Activated naive CD4-positive, alpha-beta T cell treated with anti-CD3 and anti-CD28 coated beads, Interleukin-2, amount 10 ng/mL, durations not matched to agents 7 days and 5 days (primary cell): ENCODE data around the gene MKS1.
A peak's percentile ranks its signal among the peaks of the same experiment; 100 is the strongest.

Experiments used
- CTCF ChIA-PET: fragments of 350-600 bp; sonication (Branson Sonifier 250); formaldehyde crosslinking; loops from one replicate; lab custom pipeline; 2021; ENCODE audit warnings: antibody characterized with exemption; lab: Charles Lee
- DNase-seq: peaks from one replicate; pipeline ENCODE4 v3.0.0-alpha.2; 2020
- H3K27ac Mint-ChIP-seq: one replicate; pipeline ENCODE4 v1.8.0; 2021; ENCODE audit warnings: mild to moderate bottlenecking, moderate library complexity, mixed read lengths
- H3K27me3 Mint-ChIP-seq: one replicate; pipeline ENCODE4 v1.8.0; 2021; ENCODE audit warnings: mild to moderate bottlenecking, mixed read lengths
- H3K36me3 Mint-ChIP-seq: one replicate; pipeline ENCODE4 v1.8.0; 2021; ENCODE audit warnings: mixed read lengths
- H3K4me1 Mint-ChIP-seq: one replicate; pipeline ENCODE4 v1.8.0; 2021; ENCODE audit warnings: mixed read lengths
- H3K4me3 Mint-ChIP-seq: one replicate; pipeline ENCODE4 v1.8.0; 2021; ENCODE audit warnings: mild to moderate bottlenecking, moderate library complexity, mixed read lengths
- H3K9me3 Mint-ChIP-seq: one replicate; pipeline ENCODE4 v1.8.0; 2021; ENCODE audit warnings: mixed read lengths

The MKS1 gene

GRCh38 chr17:58219007-58219788 lies at the start of gene MKS1:
Gene MKS1, minus strand, starts transcription at chr17:58219255. Its CDS starts 25 bp downstream, at chr17:58219230.
- DNase-seq = peak; percentile 97
- H3K27me3 Mint-ChIP-seq = no peaks in the 10 kb centered on the region
- H3K9me3 Mint-ChIP-seq = no peaks in the 10 kb centered on the region

GRCh38 chr17:58268326-58268725 lies 49.3 kb upstream of the MKS1 start:
- Mint-ChIP-seq H3K27me3 (peaks cover 49% of the 10 kb centered on the region), H3K4me3 (no peak overlapping the region), H3K36me3 (no peaks in the 10 kb centered on the region), H3K9me3 (no peaks in the 10 kb centered on the region), H3K27ac (no peak overlapping the region), H3K4me1 (no peaks in the 10 kb centered on the region)
- no peak for DNase-seq
- CTCF ChIA-PET = interaction anchor here (1.0 kb wide), 1 partner anchor 18 kb away, joined by 4 read pairs; no protein-coding TSS in a partner anchor

More at GRCh38 chr17:58219007-58219788, at the start of gene MKS1:
- Mint-ChIP-seq H3K4me3 (peak within 1 kb of the TSS; percentile 95), H3K4me1 (peaks cover 27% of the 10 kb centered on the region), H3K36me3 (peaks cover 3% of the 10 kb centered on the region), H3K27ac (peak within 1 kb of the TSS; percentile 95)
- CTCF ChIA-PET = interaction anchor here (0.7 to 1.9 kb wide), 3 partner anchors 9 to 12 kb away, joined by 3 to 5 read pairs (median 4); no protein-coding TSS in a partner anchor

- Mint-ChIP-seq H3K27ac (no peak overlapping the region), H3K27me3 (peaks cover 51% of the 10 kb centered on the region), H3K36me3 (no peaks in the 10 kb centered on the region), H3K9me3 (no peaks in the 10 kb centered on the region), H3K4me3 (no peak overlapping the region), H3K4me1 (no peaks in the 10 kb centered on the region)
- CTCF ChIA-PET = interaction anchor here (0.7 to 1.0 kb wide), 2 partner anchors 18 to 37 kb away, joined by 3 to 4 read pairs; no protein-coding TSS in a partner anchor
- no peak for DNase-seq
Observed at GRCh38 chr17:58267347-58268324, 48.6 kb upstream of the MKS1 start.

- no peaks in the 10 kb centered on the region for H3K36me3 Mint-ChIP-seq
- H3K9me3 Mint-ChIP-seq = no peaks in the 10 kb centered on the region
- peaks cover 53% of the 10 kb centered on the region for H3K27me3 Mint-ChIP-seq
- no peak overlapping the region for H3K27ac Mint-ChIP-seq
- CTCF ChIA-PET = no interaction called here
- no peak overlapping the region for H3K4me3 Mint-ChIP-seq
- no peak for DNase-seq
- no peaks in the 10 kb centered on the region for H3K4me1 Mint-ChIP-seq
Observed at GRCh38 chr17:58265902-58266875, 47.1 kb upstream of the MKS1 start.

DNA sequence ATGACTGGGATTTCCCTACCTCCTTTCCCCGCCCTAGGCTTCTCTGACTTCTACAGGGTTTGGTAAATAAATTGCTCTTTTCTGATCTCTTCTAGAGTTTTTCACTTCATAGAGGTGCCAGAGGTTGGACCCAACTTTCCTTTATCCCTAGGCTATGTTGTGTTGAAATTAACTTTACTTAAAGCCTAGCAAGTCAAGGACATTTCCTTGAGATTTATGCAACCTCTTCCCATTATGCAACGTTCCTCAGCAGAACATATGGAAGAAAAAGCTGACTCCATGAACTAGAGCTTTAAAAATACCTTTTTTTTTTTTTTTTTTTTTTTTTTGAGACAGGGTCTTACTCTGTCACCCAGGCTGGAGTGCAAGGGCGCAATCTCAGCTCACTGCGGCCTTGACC lies 46.2 kb upstream of the MKS1 start:
- no peaks in the 10 kb centered on the region for H3K4me1 Mint-ChIP-seq
- no peak overlapping the region for H3K27ac Mint-ChIP-seq
- CTCF ChIA-PET = no interaction called here
- no peak overlapping the region for H3K4me3 Mint-ChIP-seq
- no peaks in the 10 kb centered on the region for H3K36me3 Mint-ChIP-seq
- no peaks in the 10 kb centered on the region for H3K9me3 Mint-ChIP-seq
- peaks cover 53% of the 10 kb centered on the region for H3K27me3 Mint-ChIP-seq
- DNase-seq = no peak

DNA sequence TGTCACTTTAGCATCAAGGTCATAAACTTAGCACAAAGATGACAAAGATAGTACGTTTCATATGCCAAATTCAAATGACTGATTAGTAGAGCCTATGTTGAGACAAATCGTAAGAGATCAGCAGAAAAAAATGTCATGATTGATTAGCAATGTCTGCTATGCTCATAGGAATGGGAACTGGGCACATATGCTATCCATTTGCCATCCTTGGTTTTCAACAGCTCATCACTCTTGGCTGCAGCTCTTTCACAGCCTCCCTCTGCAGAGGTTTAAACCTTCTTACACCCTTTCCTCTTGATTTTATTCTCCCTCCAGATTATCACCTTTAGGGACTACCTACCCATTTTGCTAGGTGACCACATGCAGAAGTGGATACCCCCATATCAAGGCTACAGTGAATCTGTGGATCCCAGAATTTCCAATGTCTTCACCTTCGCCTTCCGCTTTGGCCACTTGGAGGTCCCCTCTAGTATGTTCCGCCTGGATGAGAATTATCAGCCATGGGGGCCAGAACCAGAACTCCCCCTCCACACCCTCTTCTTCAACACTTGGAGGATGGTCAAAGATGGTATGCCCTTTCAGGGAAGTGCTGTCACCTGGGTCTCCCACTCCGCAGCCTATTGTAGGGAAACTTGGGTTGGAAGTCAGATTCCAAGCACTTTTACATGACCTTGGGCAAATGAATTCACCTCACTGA lies 45.5 kb upstream of the MKS1 start:
- no peak for DNase-seq
- H3K27me3 Mint-ChIP-seq = peaks cover 54% of the 10 kb centered on the region
- CTCF ChIA-PET = no interaction called here
- no peak overlapping the region for H3K4me3 Mint-ChIP-seq
- H3K36me3 Mint-ChIP-seq = no peaks in the 10 kb centered on the region
- no peaks in the 10 kb centered on the region for H3K4me1 Mint-ChIP-seq
- no peak overlapping the region for H3K27ac Mint-ChIP-seq
- H3K9me3 Mint-ChIP-seq = no peaks in the 10 kb centered on the region

- no peak for DNase-seq
- H3K4me3 Mint-ChIP-seq = no peak overlapping the region
- H3K9me3 Mint-ChIP-seq = no peaks in the 10 kb centered on the region
- H3K27me3 Mint-ChIP-seq = peaks cover 50% of the 10 kb centered on the region
- H3K36me3 Mint-ChIP-seq = no peaks in the 10 kb centered on the region
- CTCF ChIA-PET = interaction anchor here (0.9 kb wide), 1 partner anchor 14 kb away, joined by 3 read pairs; no protein-coding TSS in a partner anchor
- no peaks in the 10 kb centered on the region for H3K4me1 Mint-ChIP-seq
- no peak overlapping the region for H3K27ac Mint-ChIP-seq
Observed at GRCh38 chr17:58263773-58264172, 44.7 kb upstream of the MKS1 start.

- no peak overlapping the region for H3K4me3 Mint-ChIP-seq
- H3K9me3 Mint-ChIP-seq = no peaks in the 10 kb centered on the region
- DNase-seq = no peak
- H3K27me3 Mint-ChIP-seq = peaks cover 49% of the 10 kb centered on the region
- no peaks in the 10 kb centered on the region for H3K36me3 Mint-ChIP-seq
- H3K4me1 Mint-ChIP-seq = no peaks in the 10 kb centered on the region
- H3K27ac Mint-ChIP-seq = no peak overlapping the region
- CTCF ChIA-PET = no interaction called here
Observed at GRCh38 chr17:58262149-58262548, 43.1 kb upstream of the MKS1 start.

DNA sequence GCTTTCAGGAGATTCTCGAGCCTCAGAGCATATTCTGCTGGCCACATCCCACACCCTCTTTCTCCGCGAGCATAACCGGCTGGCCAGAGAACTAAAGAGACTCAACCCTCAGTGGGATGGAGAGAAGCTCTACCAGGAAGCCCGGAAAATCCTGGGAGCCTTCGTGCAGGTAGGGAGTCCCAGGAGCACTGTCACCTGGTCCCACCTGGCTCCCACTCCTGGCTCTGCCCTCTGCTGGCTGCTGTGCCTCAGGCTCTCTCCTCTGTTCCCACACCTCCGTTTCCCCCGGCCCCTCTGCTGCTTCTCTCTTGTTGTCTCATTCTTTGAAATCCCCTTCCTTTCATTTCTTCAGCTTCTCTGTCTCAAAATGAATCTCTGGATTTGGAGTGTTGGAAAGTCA lies 35.7 kb upstream of the MKS1 start:
- H3K36me3 Mint-ChIP-seq = no peaks in the 10 kb centered on the region
- H3K27ac Mint-ChIP-seq = no peak overlapping the region
- DNase-seq = no peak
- H3K4me1 Mint-ChIP-seq = peaks cover 7% of the 10 kb centered on the region
- no peaks in the 10 kb centered on the region for H3K9me3 Mint-ChIP-seq
- peaks cover 59% of the 10 kb centered on the region for H3K27me3 Mint-ChIP-seq
- no peak overlapping the region for H3K4me3 Mint-ChIP-seq
- CTCF ChIA-PET = interaction anchor here (1.0 to 1.1 kb wide), 2 partner anchors 13 to 163 kb away, joined by 3 read pairs; partner anchors contain the start of gene RNF43

DNA sequence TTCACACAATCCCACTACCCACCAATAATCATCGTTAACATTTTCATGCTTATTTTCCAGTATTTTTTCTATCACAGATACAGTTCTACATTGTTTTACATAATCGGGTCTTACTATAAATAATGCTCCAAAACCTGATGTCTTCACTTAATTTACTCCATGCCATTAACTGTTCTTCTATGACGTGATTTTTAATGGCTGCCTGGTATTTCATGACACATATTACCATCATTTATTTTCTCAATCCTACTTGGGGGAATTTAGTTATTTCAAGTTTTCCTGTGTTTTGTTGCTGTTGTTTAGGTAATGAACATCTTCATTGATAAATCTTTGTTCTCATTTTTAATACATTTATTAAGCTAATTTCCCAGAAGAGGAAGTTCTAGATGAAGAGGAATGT lies 34.0 kb upstream of the MKS1 start:
- no peaks in the 10 kb centered on the region for H3K36me3 Mint-ChIP-seq
- peaks cover 20% of the 10 kb centered on the region for H3K4me1 Mint-ChIP-seq
- CTCF ChIA-PET = no interaction called here
- H3K27me3 Mint-ChIP-seq = peaks cover 69% of the 10 kb centered on the region
- H3K4me3 Mint-ChIP-seq = no peak overlapping the region
- H3K9me3 Mint-ChIP-seq = no peaks in the 10 kb centered on the region
- no peak for DNase-seq
- H3K27ac Mint-ChIP-seq = no peak overlapping the region

GRCh38 chr17:58252141-58252540 lies 33.1 kb upstream of the MKS1 start:
- CTCF ChIA-PET = interaction anchor here (1.0 kb wide), 2 partner anchors 62 to 195 kb away, joined by 3 read pairs; no protein-coding TSS in a partner anchor
- Mint-ChIP-seq H3K4me1 (peaks cover 27% of the 10 kb centered on the region), H3K9me3 (no peaks in the 10 kb centered on the region), H3K36me3 (no peaks in the 10 kb centered on the region), H3K27me3 (peaks cover 75% of the 10 kb centered on the region), H3K27ac (no peak overlapping the region), H3K4me3 (no peak overlapping the region)
- no peak for DNase-seq

DNA sequence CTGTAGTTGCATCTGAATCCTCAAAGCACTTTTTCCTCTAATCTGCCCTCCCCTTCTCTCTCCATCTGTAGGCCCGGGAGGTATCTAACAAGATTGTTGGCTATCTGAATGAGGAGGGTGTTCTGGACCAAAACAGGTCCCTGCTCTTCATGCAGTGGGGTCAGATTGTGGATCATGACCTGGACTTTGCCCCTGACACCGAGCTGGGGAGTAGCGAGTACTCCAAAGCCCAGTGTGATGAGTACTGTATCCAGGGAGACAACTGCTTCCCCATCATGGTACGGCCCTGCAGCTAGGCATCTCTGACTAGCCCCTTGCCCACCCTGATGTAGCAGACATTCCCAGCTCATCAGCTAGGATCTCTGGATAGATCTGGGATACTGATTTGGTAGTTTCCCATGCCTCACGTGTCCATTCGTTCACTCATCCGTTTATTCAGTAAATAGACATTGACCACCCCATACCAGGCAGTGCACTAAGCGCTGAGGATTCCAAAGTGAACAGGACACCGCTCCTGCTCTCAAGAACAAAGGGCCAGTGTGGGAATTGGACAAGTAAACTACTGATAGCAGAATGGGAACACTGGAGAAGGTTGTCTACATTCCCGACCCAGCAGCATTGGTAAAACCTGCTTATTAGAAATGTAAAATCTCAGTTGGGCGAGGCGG lies 31.4 kb upstream of the MKS1 start:
- Mint-ChIP-seq H3K27me3 (peaks cover 84% of the 10 kb centered on the region), H3K9me3 (no peaks in the 10 kb centered on the region), H3K27ac (no peak overlapping the region), H3K4me1 (peaks cover 27% of the 10 kb centered on the region), H3K4me3 (peak overlapping the region; percentile 64), H3K36me3 (no peaks in the 10 kb centered on the region)
- CTCF ChIA-PET = interaction anchor here (0.7 to 3.3 kb wide), 21 partner anchors 8 to 694 kb away, joined by 3 to 18 read pairs (median 4); partner anchors contain the start of genes HSF5, RNF43 and SUPT4H1
- DNase-seq = no peak
